Stimulated activated CD4-positive, alpha-beta T cell treated with anti-CD3 and anti-CD28 coated beads, Interleukin-2, amount 100 ng/mL, for 4 hours (primary cell): ENCODE data around the gene IPCEF1.

ENCODE experiments used
- DNase-seq: peaks from one replicate; pipeline ENCODE4 v3.0.0-alpha.2; 2020; ENCODE audit warnings: low read depth

IPCEF1 gene, protein sequence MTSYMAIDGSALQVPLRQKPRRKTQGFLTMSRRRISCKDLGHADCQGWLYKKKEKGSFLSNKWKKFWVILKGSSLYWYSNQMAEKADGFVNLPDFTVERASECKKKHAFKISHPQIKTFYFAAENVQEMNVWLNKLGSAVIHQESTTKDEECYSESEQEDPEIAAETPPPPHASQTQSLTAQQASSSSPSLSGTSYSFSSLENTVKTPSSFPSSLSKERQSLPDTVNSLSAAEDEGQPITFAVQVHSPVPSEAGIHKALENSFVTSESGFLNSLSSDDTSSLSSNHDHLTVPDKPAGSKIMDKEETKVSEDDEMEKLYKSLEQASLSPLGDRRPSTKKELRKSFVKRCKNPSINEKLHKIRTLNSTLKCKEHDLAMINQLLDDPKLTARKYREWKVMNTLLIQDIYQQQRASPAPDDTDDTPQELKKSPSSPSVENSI

GRCh38 chr6:154356690-154357089, at the start of gene IPCEF1:
Gene IPCEF1 (minus strand): TSS chr6:154356803. CDS start chr6:154265947, 90,856 bp downstream.
- no peak for DNase-seq

DNA sequence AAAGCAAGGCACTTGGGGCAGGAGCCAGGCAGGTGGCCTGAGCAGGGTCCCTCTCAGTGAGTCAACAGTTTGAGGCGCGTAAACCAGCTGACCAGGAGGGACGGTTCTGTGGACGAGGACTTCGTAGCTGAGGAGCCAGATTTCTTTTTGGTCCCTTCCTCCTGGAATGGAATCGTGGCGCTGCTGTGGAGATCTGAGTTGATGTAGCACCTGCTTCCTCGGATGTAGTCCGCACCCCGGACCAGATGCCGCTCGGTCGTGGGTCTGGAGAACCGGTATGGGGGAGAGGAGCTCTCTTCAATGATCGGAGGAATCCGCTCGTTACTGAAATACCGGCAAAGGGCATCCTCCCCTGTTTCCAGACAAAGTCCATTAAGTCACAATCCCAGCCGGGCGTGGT, 49.7 kb upstream of the IPCEF1 start:
- DNase-seq = no peak

DNA sequence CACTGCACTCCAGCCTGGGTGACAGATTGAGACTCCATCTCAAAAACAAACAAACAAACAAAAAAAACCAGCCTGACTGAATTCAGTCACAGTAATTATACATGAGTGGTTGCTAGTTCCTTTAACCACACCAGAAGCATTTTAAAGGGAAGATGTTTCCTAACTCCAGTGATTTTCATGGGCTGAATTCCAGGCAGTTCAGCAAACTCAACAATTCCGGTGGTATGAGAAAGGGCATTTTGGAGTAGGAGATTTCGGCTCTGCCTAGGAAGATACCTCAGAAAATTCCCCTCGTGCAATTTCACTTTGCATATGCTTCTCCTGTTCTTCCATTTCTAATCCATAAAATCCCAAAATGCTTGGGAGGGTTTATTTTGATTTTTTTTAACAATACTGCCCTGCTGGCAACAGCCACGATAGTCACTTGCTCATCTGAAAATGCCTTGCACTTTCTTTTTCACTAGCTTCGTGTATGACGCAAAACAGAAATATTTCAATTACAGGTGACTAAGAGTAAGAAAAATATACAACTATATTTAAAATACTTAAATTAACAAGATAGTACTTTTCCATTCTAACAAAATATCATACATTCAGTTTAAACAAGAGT, 48.3 kb upstream of the IPCEF1 start:
- DNase-seq = no peak

GRCh38 chr6:154403788-154404187, 47.2 kb upstream of the IPCEF1 start:
- DNase-seq = no peak

GRCh38 chr6:154402081-154402780, 45.6 kb upstream of the IPCEF1 start:
- no peak for DNase-seq

DNA sequence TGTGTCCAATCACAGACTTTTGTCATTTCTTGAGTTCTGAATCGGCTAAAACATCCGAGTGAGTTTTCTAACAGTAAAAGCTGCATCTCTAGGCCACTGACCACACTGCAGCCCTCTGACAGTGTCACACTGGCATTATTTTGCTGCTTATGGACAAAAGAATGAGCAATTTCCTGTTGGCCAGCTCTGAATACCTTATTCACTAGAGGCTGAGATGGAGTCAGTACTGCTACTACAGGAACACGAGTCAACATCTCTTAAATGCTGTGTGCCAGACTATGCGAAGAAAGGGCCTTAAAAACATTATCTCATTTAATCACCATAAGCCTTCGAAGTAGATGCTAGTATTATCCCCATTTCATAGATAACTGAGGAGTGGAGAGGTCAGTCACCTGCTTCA, 42.5 kb upstream of the IPCEF1 start:
- DNase-seq = no peak

DNA sequence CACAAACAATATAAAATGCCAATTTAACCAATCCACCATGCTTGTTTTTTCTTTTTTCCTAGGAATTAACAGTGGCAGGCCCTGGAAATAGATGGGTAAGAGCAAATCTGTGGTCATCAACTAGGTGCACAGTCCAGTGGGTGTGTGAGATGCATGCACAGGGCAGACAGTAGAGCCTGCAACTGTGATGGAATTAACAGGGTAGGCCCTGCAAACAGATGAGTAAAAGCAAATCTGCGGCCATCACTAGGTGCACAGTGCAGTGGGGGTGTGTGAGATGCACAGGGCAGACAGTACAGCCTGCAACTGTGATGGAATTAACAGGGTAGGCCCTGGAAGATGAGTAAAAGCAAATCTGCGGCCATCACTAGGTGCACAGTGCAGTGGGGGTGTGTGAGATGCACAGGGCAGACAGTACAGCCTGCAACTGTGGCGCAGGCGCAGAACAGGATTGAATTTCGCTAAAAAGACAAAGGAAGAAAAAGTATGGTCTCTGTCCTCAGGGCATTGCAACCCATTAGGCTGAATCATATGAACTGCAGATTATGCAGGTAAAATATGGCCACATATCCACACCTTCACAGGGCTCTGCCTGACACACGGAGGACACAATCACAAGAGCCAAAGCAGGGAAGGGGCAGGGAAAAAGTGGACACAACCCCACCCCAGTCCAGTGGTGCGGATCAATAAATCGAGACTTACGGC, 41.0 kb upstream of the IPCEF1 start:
- no peak for DNase-seq

GRCh38 chr6:154395878-154396277, 39.3 kb upstream of the IPCEF1 start:
- DNase-seq = no peak

- DNase-seq = no peak
Observed at GRCh38 chr6:154395316-154395715, 38.7 kb upstream of the IPCEF1 start.

DNA sequence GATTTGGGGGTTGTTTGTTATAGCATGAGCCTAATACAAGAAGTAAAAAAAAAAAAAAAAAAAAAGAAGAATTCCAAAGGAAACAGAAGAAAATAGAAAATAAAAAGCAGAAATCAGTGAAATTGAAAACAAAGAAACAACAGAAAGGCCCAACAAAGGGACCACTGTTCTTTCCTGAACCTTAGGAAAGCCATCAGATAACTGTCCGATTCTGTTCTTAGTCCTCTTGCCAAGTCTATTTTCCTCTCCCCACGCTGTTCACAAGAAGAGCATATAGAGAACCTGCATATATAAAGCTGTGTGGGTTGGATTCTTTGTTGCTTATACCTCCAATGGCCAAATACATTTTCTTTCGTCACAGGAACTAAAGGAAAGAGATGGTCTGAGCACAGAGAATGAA, 38.0 kb upstream of the IPCEF1 start:
- no peak for DNase-seq

DNA sequence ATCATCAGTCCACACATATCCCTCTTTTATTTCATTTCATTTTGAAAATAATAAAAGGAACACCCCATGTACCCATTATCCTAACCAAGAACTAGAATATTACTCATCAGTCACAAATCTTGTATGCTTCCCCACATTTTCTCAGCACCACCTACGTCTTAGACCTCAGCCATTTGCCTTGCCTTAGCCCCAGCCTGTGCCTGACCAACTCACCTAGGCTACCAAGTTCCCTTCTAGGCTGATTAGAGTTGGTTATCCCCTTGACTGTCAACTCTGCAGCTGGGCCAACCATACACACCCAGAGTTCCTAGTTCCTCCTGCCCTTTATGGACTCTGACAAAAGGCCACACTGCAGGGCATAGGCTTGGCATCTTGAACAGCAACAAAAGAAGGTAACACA, 33.4 kb upstream of the IPCEF1 start:
- no peak for DNase-seq

DNA sequence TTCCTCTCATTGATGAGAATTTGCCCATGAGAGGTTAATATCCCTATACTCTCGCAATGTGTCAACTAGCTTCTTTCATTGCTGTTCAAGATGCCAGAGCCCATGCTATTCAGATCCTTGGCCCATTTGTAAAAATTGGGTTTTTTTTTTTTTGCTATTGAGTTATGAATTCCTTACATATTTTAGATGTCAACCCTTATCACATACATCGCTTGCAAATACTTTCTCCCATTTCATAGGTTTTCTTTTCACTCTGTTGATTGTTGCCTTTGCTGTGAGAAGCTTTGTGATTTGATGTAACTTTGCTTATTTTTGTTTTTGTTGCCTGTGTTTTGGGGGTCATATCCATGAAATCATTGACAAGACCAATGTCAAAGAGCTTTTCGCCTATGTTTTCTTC, 32.2 kb upstream of the IPCEF1 start:
- no peak for DNase-seq

- DNase-seq = no peak
Observed at GRCh38 chr6:154386848-154387717, 30.5 kb upstream of the IPCEF1 start.

DNA sequence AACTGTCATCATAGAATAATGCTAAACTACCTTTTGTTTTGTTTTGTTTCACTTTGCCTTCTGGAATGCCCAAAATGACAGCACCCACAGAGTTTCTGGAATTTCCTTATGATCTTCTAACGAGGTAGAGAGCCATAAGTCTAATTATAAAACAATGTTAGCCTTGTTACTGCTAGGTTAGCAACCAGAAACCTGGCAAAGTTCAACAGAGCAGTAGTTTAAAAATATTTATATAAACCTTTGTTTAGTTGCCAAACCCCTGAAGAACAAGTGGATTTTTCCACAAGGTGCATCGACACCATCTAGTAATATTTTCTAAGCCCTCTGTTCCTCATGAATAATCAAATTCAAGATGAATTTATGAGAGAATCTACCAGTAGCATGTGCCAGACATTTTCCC, 27.6 kb upstream of the IPCEF1 start:
- no peak for DNase-seq

DNA sequence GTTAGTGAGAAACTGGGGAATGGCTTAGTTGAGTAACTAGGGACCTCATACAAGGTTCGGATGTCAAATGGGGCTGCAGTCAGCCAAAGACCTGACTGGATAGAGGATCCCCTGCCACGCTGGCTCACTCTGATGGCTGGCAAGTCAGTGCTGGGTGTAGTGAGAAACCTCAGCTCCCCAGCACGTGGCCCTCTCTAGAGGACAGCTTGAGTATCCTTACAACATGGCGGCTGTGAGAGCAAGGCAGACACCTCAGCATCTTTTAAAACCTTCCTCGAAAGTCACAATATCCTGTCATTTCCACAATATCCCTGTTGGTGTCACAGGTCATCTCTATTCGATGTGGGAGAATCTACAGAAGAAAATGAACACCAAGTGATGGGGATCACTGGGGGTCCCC, 26.7 kb upstream of the IPCEF1 start:
- DNase-seq = no peak

DNA sequence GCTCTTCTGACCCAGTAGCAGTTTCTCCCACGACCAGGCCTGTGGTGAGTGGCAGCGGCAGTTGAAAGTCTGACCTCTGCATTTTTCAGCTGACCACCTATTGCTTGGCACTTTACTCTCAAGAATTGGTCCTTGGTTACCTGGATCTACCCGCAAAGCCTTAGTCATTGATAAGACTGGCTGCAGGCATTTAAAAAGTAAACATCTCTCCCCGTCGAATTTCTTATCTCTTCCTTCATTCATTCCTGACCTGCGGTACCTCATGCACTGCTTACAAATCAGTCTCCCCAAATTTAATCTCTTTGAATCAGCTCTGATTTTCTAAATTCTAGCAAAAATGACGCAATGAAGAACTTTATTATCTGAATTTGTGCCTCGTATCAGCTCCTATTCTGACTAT, 26.1 kb upstream of the IPCEF1 start:
- DNase-seq = no peak

DNA sequence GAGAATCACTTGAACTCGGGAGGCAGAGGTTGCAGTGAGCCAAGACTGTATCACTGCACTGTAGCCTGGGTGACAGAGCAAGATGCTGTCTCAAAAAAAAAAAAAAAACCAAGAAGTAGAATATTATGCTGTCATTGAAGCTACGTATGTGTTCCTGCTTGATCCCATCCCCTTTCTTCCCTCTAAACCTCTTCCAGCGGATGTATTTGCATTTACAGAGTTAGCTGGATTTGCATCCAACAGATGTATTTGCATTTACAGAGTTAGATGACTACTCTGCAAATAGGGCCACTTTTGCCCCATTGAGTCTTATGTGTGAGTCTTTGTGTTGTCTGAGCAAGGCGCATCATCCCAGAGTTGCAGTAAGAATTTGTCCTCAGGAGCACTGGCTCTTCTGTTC, 24.9 kb upstream of the IPCEF1 start:
- DNase-seq = no peak

- no peak for DNase-seq
Observed at GRCh38 chr6:154380741-154381140, 24.1 kb upstream of the IPCEF1 start.

DNA sequence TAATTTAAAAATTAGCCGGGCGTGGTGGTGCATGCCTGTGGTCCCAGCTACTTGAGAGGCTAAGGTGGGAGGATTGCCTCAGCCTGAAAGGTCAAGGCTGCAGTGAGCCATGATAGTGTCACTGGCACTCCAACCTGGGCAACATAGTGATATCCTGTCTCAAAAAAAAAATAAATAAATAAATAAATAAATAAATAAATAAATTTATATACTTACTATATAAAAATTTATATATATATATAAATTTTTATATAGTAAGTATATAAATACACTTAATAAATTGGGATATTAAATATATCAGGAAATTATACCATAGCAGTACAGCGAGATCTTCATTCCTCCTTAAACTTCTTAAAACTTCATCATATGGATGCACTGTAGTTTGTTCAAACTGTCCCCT, 23.0 kb upstream of the IPCEF1 start:
- no peak for DNase-seq

- DNase-seq = no peak
Observed at GRCh38 chr6:154378518-154378917, 21.9 kb upstream of the IPCEF1 start.

- DNase-seq = no peak
Observed at GRCh38 chr6:154377726-154378125, 21.1 kb upstream of the IPCEF1 start.

GRCh38 chr6:154373971-154374370, 17.4 kb upstream of the IPCEF1 start:
- no peak for DNase-seq
